OCI-LY1 (cell line): Measurements from ENCODE around the gene RGS19.

Experiments used
- H2AFZ ChIP-seq: fragments of 200-600 bp; sonication (generic), shearing (Covaris generic); 2 replicates; pipeline ENCODE4 v1.6.0; 2014; ENCODE audit warnings: antibody characterized with exemption, mild to moderate bottlenecking, low read length
- H3F3A ChIP-seq: fragments of 200-600 bp; sonication (generic), shearing (Covaris generic); 2 replicates; pipeline ENCODE4 v1.6.0; 2014; ENCODE audit warnings: mild to moderate bottlenecking, antibody characterized with exemption, low read length, moderate library complexity; ENCODE audit not compliant: insufficient read depth
- H3K27ac ChIP-seq: fragments of 200-600 bp; sonication (generic); 2 replicates; pipeline ENCODE4 v1.5.1; 2014; ENCODE audit warnings: low read length, mixed run types, mild to moderate bottlenecking, low read depth; ENCODE audit not compliant: poor library complexity, severe bottlenecking
- H3K27me3 ChIP-seq: fragments of 200-600 bp; sonication (generic); 2 replicates; pipeline ENCODE4 v1.6.0; 2014; ENCODE audit warnings: antibody characterized with exemption, mild to moderate bottlenecking, low read length, moderate library complexity; ENCODE audit not compliant: insufficient read depth
- H3K36me3 ChIP-seq: fragments of 200-600 bp; sonication (generic); 2 replicates; pipeline ENCODE4 v1.6.1; 2014; ENCODE audit warnings: mild to moderate bottlenecking, antibody characterized with exemption, low read length, moderate library complexity, mixed read lengths; ENCODE audit not compliant: insufficient read depth
- H3K4me1 ChIP-seq: fragments of 200-600 bp; sonication (generic); 2 replicates; pipeline ENCODE4 v1.5.1; 2014; ENCODE audit warnings: mild to moderate bottlenecking, low read length, moderate library complexity; ENCODE audit not compliant: insufficient read depth, severe bottlenecking
- H3K4me2 ChIP-seq: fragments of 200-600 bp; sonication (generic), shearing (Covaris generic); 2 replicates; pipeline ENCODE4 v1.6.1; 2014; ENCODE audit warnings: low read length
- H3K4me3 ChIP-seq: fragments of 200-600 bp; sonication (generic); 2 replicates; pipeline ENCODE4 v1.5.1; 2014; ENCODE audit warnings: low read length, low read depth, mild to moderate bottlenecking, mixed read lengths; ENCODE audit not compliant: poor library complexity, severe bottlenecking
- H3K79me2 ChIP-seq: fragments of 200-600 bp; shearing (Covaris generic); 2 replicates; pipeline ENCODE4 v1.6.1; 2016; ENCODE audit warnings: mixed run types, low read length, mixed read lengths; ENCODE audit not compliant: insufficient read depth
- H3K9ac ChIP-seq: fragments of 200-600 bp; sonication (generic), shearing (Covaris generic); 2 replicates; pipeline ENCODE4 v1.6.1; 2014; ENCODE audit warnings: mild to moderate bottlenecking, low read length, mixed read lengths
- H3K9me2 ChIP-seq: fragments of 200-600 bp; sonication (generic), shearing (Covaris generic); 2 replicates; pipeline ENCODE4 v1.6.1; 2014; ENCODE audit warnings: low read depth, mild to moderate bottlenecking, low read length, mixed read lengths
- H3K9me3 ChIP-seq: fragments of 200-600 bp; shearing (Covaris generic); 2 replicates; pipeline ENCODE4 v1.6.1; 2014; ENCODE audit warnings: low read length, mixed read lengths
- H4K20me1 ChIP-seq: fragments of 200-600 bp; sonication (generic), shearing (Covaris generic); 2 replicates; pipeline ENCODE4 v1.6.0; 2016; ENCODE audit warnings: mild to moderate bottlenecking, low read length; ENCODE audit not compliant: insufficient read depth
- CTCF ChIP-seq: fragments of 200-600 bp; sonication (generic), shearing (Covaris generic); IDR thresholded peaks from 2 replicates; pipeline ENCODE4 v1.5.1; 2017; ENCODE audit warnings: mild to moderate bottlenecking, antibody characterized with exemption, low read length, moderate library complexity, mixed read lengths
- EZH2 ChIP-seq: fragments of 200-600 bp; sonication (generic), shearing (Covaris generic); IDR thresholded peaks from 2 replicates; pipeline ENCODE4 v1.8.0; 2017; ENCODE audit warnings: borderline replicate concordance, mixed run types, mild to moderate bottlenecking, antibody characterized with exemption, low read length, moderate library complexity, mixed read lengths

The RGS19 gene

GRCh38 chr20:64047046-64047389 is 32.3 kb downstream of the RGS19 start:
- no peak for TF ChIP-seq EZH2
- no peak for TF ChIP-seq CTCF
- H3K36me3 ChIP-seq = no peaks in the 10 kb centered on the region
- H3K9me3 ChIP-seq = no peaks in the 10 kb centered on the region
- H3K9me2 ChIP-seq = no peaks in the 10 kb centered on the region
- no peak overlapping the region for H3K27ac ChIP-seq
- no peak overlapping the region for H3K4me3 ChIP-seq
- H3K27me3 ChIP-seq = peaks cover 9% of the 10 kb centered on the region; the same call in 1 of the 2 replicates
- H3K79me2 ChIP-seq = no peaks in the 10 kb centered on the region
- no peak overlapping the region for H2AFZ ChIP-seq
- H3K4me1 ChIP-seq = peaks cover 4% of the 10 kb centered on the region
- H4K20me1 ChIP-seq = no peaks in the 10 kb centered on the region
- H3K9ac ChIP-seq = no peak overlapping the region
- no peak overlapping the region for H3K4me2 ChIP-seq
- H3F3A ChIP-seq = no peaks in the 10 kb centered on the region

GRCh38 chr20:64045346-64046011 is 33.8 kb downstream of the RGS19 start:
- Histone ChIP-seq H3K27ac (no peak overlapping the region), H3K9me3 (no peaks in the 10 kb centered on the region), H3F3A (no peaks in the 10 kb centered on the region), H3K9me2 (no peaks in the 10 kb centered on the region), H3K4me3 (no peak overlapping the region), H3K27me3 (peaks cover 14% of the 10 kb centered on the region; the same call in 1 of the 2 replicates), H3K79me2 (no peaks in the 10 kb centered on the region), H3K36me3 (no peaks in the 10 kb centered on the region), H3K9ac (no peak overlapping the region), H2AFZ (no peak overlapping the region), H3K4me2 (no peak overlapping the region), H3K4me1 (peaks cover 10% of the 10 kb centered on the region), H4K20me1 (no peaks in the 10 kb centered on the region)
- TF ChIP-seq EZH2 = no peak
- TF ChIP-seq CTCF = no peak

- Histone ChIP-seq H3K4me3 (no peak overlapping the region), H3K27ac (no peak overlapping the region), H3K36me3 (no peaks in the 10 kb centered on the region), H4K20me1 (no peaks in the 10 kb centered on the region), H2AFZ (no peak overlapping the region), H3K9me3 (no peaks in the 10 kb centered on the region), H3K27me3 (peaks cover 14% of the 10 kb centered on the region; the same call in 1 of the 2 replicates), H3F3A (no peaks in the 10 kb centered on the region), H3K79me2 (no peaks in the 10 kb centered on the region), H3K4me1 (peaks cover 10% of the 10 kb centered on the region), H3K4me2 (no peak overlapping the region), H3K9ac (no peak overlapping the region), H3K9me2 (no peaks in the 10 kb centered on the region)
- TF ChIP-seq EZH2 = no peak
- no peak for TF ChIP-seq CTCF
These were observed 34.7 kb downstream of the RGS19 start for GRCh38 chr20:64044484-64045247.
